Mammary epithelial cell (primary cell): Measurements from ENCODE around the gene CD8B.

Experiments used
- CTCF ChIP-seq, 2 donors: IDR thresholded peaks in 1 of 2; conservative IDR thresholded peaks in 1 of 2; 2 replicates each; pipeline ENCODE4 v1.5.1; 2011 to 2012; ENCODE audit warnings: inconsistent platforms in 2 of 2, low read length in 2 of 2, mild to moderate bottlenecking in 2 of 2, control low read depth in 1 of 2, low read depth in 1 of 2; ENCODE audit not compliant: insufficient read depth in 1 of 2; ENCODE audit errors: extremely low read depth in 1 of 2
- EZH2 ChIP-seq: IDR thresholded peaks from 2 replicates; pipeline ENCODE4 v1.6.1; 2012; ENCODE audit warnings: low read length, inconsistent platforms, borderline replicate concordance

- TF ChIP-seq CTCF (conservative IDR thresholded peaks at IDR 0.05 in 1 of 2, IDR thresholded peaks at IDR 0.05 in 1 of 2; ENCODE audit: extremely low read depth in 1 of 2, insufficient read depth in 1 of 2, low read depth in 1 of 2, low read length in 2 of 2) (no peak), EZH2 (no peak)
Measured at GRCh38 chr2:86818114-86818801, 43.4 kb downstream of the CD8B start.
